Trophoblast cell (in vitro differentiated cells and primary cell): Measurements from ENCODE around the gene NHS.

Experiments used
- DNase-seq, 2 donors: peaks; one replicate each; pipeline ENCODE4 v3.0.0-alpha.2; 2016
- H2AFZ ChIP-seq: 2 replicates; pipeline ENCODE4 v1.6.1; 2013; ENCODE audit warnings: low read length, moderate library complexity, mild to moderate bottlenecking; ENCODE audit not compliant: insufficient read depth, poor library complexity
- H2AK5ac ChIP-seq: 2 replicates; pipeline ENCODE4 v1.6.1; 2013; ENCODE audit warnings: mild to moderate bottlenecking, low read length
- H2BK120ac ChIP-seq: 2 replicates; pipeline ENCODE4 v1.6.1; 2013; ENCODE audit warnings: low read length, mild to moderate bottlenecking, moderate library complexity; ENCODE audit not compliant: insufficient read depth, poor library complexity
- H2BK12ac ChIP-seq: 2 replicates; pipeline ENCODE4 v1.6.1; 2013; ENCODE audit warnings: mild to moderate bottlenecking, low read length, moderate library complexity
- H2BK5ac ChIP-seq: 2 replicates; pipeline ENCODE4 v1.6.1; 2013; ENCODE audit warnings: low read length, low read depth, moderate library complexity, mild to moderate bottlenecking; ENCODE audit not compliant: poor library complexity
- H3K14ac ChIP-seq: 2 replicates; pipeline ENCODE4 v1.6.1; 2013; ENCODE audit warnings: mild to moderate bottlenecking, low read length
- H3K18ac ChIP-seq: 2 replicates; pipeline ENCODE4 v1.6.1; 2013; ENCODE audit warnings: mild to moderate bottlenecking, low read length
- H3K23ac ChIP-seq: 2 replicates; pipeline ENCODE4 v1.6.1; 2013; ENCODE audit warnings: low read length
- H3K27ac ChIP-seq: 2 replicates; pipeline ENCODE4 v1.5.1; 2013; ENCODE audit warnings: low read depth, mild to moderate bottlenecking, inconsistent platforms, low read length, moderate library complexity
- H3K27me3 ChIP-seq: 2 replicates; pipeline ENCODE4 v1.6.1; 2013; ENCODE audit warnings: inconsistent platforms, mild to moderate bottlenecking, low read length, moderate library complexity; ENCODE audit not compliant: insufficient read depth
- H3K36me3 ChIP-seq, 2 experiments: 1 replicate in 1 of 2; 2 replicates in 1 of 2; pipeline ENCODE4 v1.6.1; 2013; ENCODE audit warnings: low read length in 2 of 2, mild to moderate bottlenecking in 2 of 2, moderate library complexity in 1 of 2; ENCODE audit not compliant: insufficient read depth in 2 of 2, control insufficient read depth in 1 of 2
- H3K4ac ChIP-seq: 2 replicates; pipeline ENCODE4 v1.6.1; 2013; ENCODE audit warnings: low read depth, mild to moderate bottlenecking, low read length, moderate library complexity
- H3K4me1 ChIP-seq, 2 experiments: 1 replicate in 1 of 2; 2 replicates in 1 of 2; pipeline ENCODE4 v1.6.1; 2013; ENCODE audit warnings: low read length in 2 of 2, mild to moderate bottlenecking in 2 of 2, moderate library complexity in 1 of 2; ENCODE audit not compliant: insufficient read depth in 2 of 2, control insufficient read depth in 1 of 2
- H3K4me2 ChIP-seq: 2 replicates; pipeline ENCODE4 v1.6.1; 2013; ENCODE audit warnings: inconsistent platforms, mild to moderate bottlenecking, low read length, moderate library complexity
- H3K4me3 ChIP-seq: 2 replicates; pipeline ENCODE4 v1.5.1; 2013; ENCODE audit warnings: mild to moderate bottlenecking, low read depth, low read length, inconsistent platforms
- H3K79me1 ChIP-seq: one replicate; pipeline ENCODE4 v1.6.1; 2013; ENCODE audit warnings: low read length
- H3K79me2 ChIP-seq: 2 replicates; pipeline ENCODE4 v1.6.1; 2013; ENCODE audit warnings: low read length, mild to moderate bottlenecking; ENCODE audit not compliant: control insufficient read depth, insufficient read depth, poor library complexity
- H3K9ac ChIP-seq: 2 replicates; pipeline ENCODE4 v1.6.1; 2013; ENCODE audit warnings: mild to moderate bottlenecking, low read length
- H3K9me3 ChIP-seq: 2 replicates; pipeline ENCODE4 v1.6.1; 2013; ENCODE audit warnings: low read depth, mild to moderate bottlenecking, control low read depth, inconsistent platforms, low read length; ENCODE audit not compliant: insufficient read depth
- H4K12ac ChIP-seq: 2 replicates; pipeline ENCODE4 v1.6.1; 2013; ENCODE audit warnings: low read depth, mild to moderate bottlenecking, low read length, moderate library complexity
- H4K8ac ChIP-seq: 2 replicates; pipeline ENCODE4 v1.6.1; 2013; ENCODE audit warnings: low read depth, mild to moderate bottlenecking, low read length, moderate library complexity
- H4K91ac ChIP-seq: one replicate; pipeline ENCODE4 v1.6.1; 2013; ENCODE audit warnings: low read depth, mild to moderate bottlenecking, low read length, moderate library complexity
- WGBS: extraction: QIAGEN DNeasy Blood & Tissue Kit; methylation state at CpG from one replicate; pipeline ENCODE4 v1.1.7; 2013; ENCODE audit warnings: missing lambda C conversion rate; ENCODE audit not compliant: insufficient read length, insufficient coverage; ENCODE audit errors: extremely low coverage; 5-methylcytosine and 5-hydroxymethylcytosine counted together

The NHS gene

DNA sequence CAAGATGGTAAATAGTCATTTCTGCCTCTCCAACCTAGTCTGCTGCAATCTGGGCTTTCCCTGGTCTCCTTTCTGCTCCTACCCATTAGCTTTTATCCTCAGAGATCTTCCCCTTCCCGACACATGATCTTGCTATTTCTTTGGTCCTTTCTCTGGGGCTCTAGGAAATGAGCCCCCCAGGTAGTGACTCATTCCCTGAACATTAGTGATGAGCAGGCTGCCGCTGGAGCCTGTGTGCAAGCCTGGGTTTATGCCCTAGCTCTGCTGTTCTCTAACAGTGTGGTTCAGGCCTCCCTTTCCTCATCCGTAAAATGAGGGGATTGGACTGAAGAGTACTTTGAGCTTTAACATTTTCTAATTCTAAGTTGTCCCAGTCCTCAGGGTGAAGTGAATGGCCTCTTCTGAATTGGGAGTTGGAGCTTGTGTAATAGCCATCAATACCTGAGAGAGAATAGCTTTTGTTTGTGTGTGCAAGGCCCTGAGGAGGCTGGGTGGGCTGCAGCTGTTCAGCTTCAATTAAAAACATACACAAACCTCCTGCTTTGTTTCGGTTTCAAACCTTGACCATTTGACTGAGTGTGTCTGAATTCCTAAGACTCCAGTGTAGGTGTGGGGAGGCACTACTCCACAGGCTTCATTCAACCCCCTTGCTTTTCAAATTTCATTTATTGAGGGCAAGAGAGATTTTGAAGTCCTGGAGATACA, 246.7 kb downstream of the NHS start:
- no CpG with 5 or more reads among the region's 4 CpGs for WGBS

DNA sequence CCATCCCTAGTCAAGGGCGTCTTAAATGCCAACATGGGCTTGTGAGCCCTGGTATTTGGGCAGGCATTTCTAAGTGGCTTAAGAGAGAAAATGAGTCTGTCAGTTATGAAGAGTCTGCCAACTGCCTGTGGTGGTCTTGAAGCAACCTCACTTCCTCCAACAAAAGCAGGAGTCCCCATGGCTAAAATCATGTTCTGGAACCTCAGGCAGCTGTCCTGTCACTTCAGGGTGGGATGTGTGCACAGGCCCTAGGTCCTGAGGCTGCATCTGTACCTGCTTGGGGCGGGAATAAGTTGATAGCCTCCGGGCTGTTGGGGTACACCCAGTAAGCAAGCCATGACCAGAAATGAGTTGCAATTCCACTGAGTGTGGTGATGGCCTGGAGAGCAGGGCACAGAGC, 247.3 kb downstream of the NHS start:
- Histone ChIP-seq H3K9ac (no peak overlapping the region), H4K12ac (no peak overlapping the region)

More for the DNA sequence above, 246.7 kb downstream of the NHS start:
- no peak overlapping the region for H2BK5ac ChIP-seq
- H4K12ac ChIP-seq, result no peak overlapping the region
- no peaks in the 10 kb centered on the region for H3K36me3 ChIP-seq
- H3K27me3 ChIP-seq, result no peaks in the 10 kb centered on the region
- no peak for DNase-seq
- H3K18ac ChIP-seq, result no peak overlapping the region
- H3K79me2 ChIP-seq, result no peaks in the 10 kb centered on the region
- no peak overlapping the region for H3K27ac ChIP-seq
- no peak overlapping the region for H3K4ac ChIP-seq
- no peak overlapping the region for H2BK12ac ChIP-seq
- H3K9me3 ChIP-seq, result no peaks in the 10 kb centered on the region
- H2AFZ ChIP-seq, result no peak overlapping the region
- H3K9ac ChIP-seq, result no peak overlapping the region
- no peaks in the 10 kb centered on the region for H3K4me1 ChIP-seq
- H2AK5ac ChIP-seq, result no peak overlapping the region
- no peaks in the 10 kb centered on the region for H3K79me1 ChIP-seq
- H3K14ac ChIP-seq, result no peak overlapping the region
- no peak overlapping the region for H3K4me3 ChIP-seq
- H3K4me2 ChIP-seq, result no peak overlapping the region
- H2BK120ac ChIP-seq, result no peak overlapping the region
- H4K91ac ChIP-seq, result no peak overlapping the region
- no peak overlapping the region for H3K23ac ChIP-seq
- H4K8ac ChIP-seq, result no peak overlapping the region

GRCh38 chrX:17623750-17624149, 248.8 kb downstream of the NHS start:
- Histone ChIP-seq H2BK5ac (no peak overlapping the region), H4K8ac (no peak overlapping the region)
- WGBS, result no CpG with 5 or more reads among the region's 3 CpGs

More for the DNA sequence above, 247.3 kb downstream of the NHS start:
- H3K27me3 ChIP-seq, result no peaks in the 10 kb centered on the region
- H3K4ac ChIP-seq, result no peak overlapping the region
- no peak overlapping the region for H4K8ac ChIP-seq
- H3K4me3 ChIP-seq, result no peak overlapping the region
- H3K36me3 ChIP-seq, result no peaks in the 10 kb centered on the region
- H2BK12ac ChIP-seq, result no peak overlapping the region
- H3K23ac ChIP-seq, result no peak overlapping the region
- no peaks in the 10 kb centered on the region for H3K4me1 ChIP-seq
- WGBS, result no CpG with 5 or more reads among the region's 3 CpGs
- no peak overlapping the region for H2AFZ ChIP-seq
- no peak overlapping the region for H2BK120ac ChIP-seq
- no peak overlapping the region for H2BK5ac ChIP-seq
- H3K79me1 ChIP-seq, result no peaks in the 10 kb centered on the region
- no peak overlapping the region for H3K27ac ChIP-seq
- H4K91ac ChIP-seq, result no peak overlapping the region
- H3K14ac ChIP-seq, result no peak overlapping the region
- no peaks in the 10 kb centered on the region for H3K9me3 ChIP-seq
- no peak overlapping the region for H2AK5ac ChIP-seq
- no peak for DNase-seq
- H3K79me2 ChIP-seq, result no peaks in the 10 kb centered on the region
- no peak overlapping the region for H3K18ac ChIP-seq
- no peak overlapping the region for H3K4me2 ChIP-seq

GRCh38 chrX:17627026-17627425, 252.0 kb downstream of the NHS start:
- H3K9me3 ChIP-seq, result no peaks in the 10 kb centered on the region
- no peak overlapping the region for H4K12ac ChIP-seq
- H3K79me2 ChIP-seq, result no peaks in the 10 kb centered on the region
- no peak overlapping the region for H4K91ac ChIP-seq
- H2AFZ ChIP-seq, result no peak overlapping the region
- H3K18ac ChIP-seq, result no peak overlapping the region
- H3K27me3 ChIP-seq, result no peaks in the 10 kb centered on the region
- peak; percentile 5 to 63 for DNase-seq
- no peak overlapping the region for H3K14ac ChIP-seq
- no peak overlapping the region for H2AK5ac ChIP-seq
- H3K4me1 ChIP-seq, result no peaks in the 10 kb centered on the region
- H2BK5ac ChIP-seq, result no peak overlapping the region
- no peak overlapping the region for H2BK120ac ChIP-seq
- no peak overlapping the region for H2BK12ac ChIP-seq
- no peak overlapping the region for H3K4me2 ChIP-seq
- H3K27ac ChIP-seq, result no peak overlapping the region
- H3K36me3 ChIP-seq, result no peaks in the 10 kb centered on the region
- no peak overlapping the region for H3K4me3 ChIP-seq
- no CpG with 5 or more reads among the region's 1 CpG for WGBS
- H3K9ac ChIP-seq, result no peak overlapping the region
- no peak overlapping the region for H3K4ac ChIP-seq
- no peak overlapping the region for H3K23ac ChIP-seq
- H4K8ac ChIP-seq, result no peak overlapping the region
- no peaks in the 10 kb centered on the region for H3K79me1 ChIP-seq

More at GRCh38 chrX:17623750-17624149, 248.8 kb downstream of the NHS start:
- no peak overlapping the region for H3K4me3 ChIP-seq
- no peak overlapping the region for H2BK12ac ChIP-seq
- H2BK120ac ChIP-seq, result no peak overlapping the region
- no peaks in the 10 kb centered on the region for H3K4me1 ChIP-seq
- no peak overlapping the region for H3K14ac ChIP-seq
- no peaks in the 10 kb centered on the region for H3K79me1 ChIP-seq
- H3K27me3 ChIP-seq, result no peaks in the 10 kb centered on the region
- no peak overlapping the region for H3K18ac ChIP-seq
- no peaks in the 10 kb centered on the region for H3K9me3 ChIP-seq
- H3K4me2 ChIP-seq, result no peak overlapping the region
- no peak for DNase-seq
- H3K27ac ChIP-seq, result no peak overlapping the region
- H2AFZ ChIP-seq, result no peak overlapping the region
- no peaks in the 10 kb centered on the region for H3K79me2 ChIP-seq
- no peak overlapping the region for H4K12ac ChIP-seq
- H2AK5ac ChIP-seq, result no peak overlapping the region
- no peak overlapping the region for H4K91ac ChIP-seq
- no peak overlapping the region for H3K4ac ChIP-seq
- H3K36me3 ChIP-seq, result no peaks in the 10 kb centered on the region
- H3K23ac ChIP-seq, result no peak overlapping the region
- no peak overlapping the region for H3K9ac ChIP-seq
